Activated naive CD8-positive, alpha-beta T cell (primary cell): ENCODE measurements around the gene FAM81A.
"Not testable (repeated sequence)": the region's sequence is repeated elsewhere in the genome, so short reads cannot be mapped to it uniquely, and the experiment has no call there.

Experiments
- H3K27ac Mint-ChIP-seq: one replicate; pipeline ENCODE4 v1.8.0; 2021; ENCODE audit warnings: mixed read lengths
- H3K27me3 Mint-ChIP-seq: one replicate; pipeline ENCODE4 v1.8.0; 2021; ENCODE audit warnings: mixed read lengths
- H3K36me3 Mint-ChIP-seq: one replicate; pipeline ENCODE4 v1.8.0; 2021; ENCODE audit warnings: mixed read lengths
- H3K4me1 Mint-ChIP-seq: one replicate; pipeline ENCODE4 v1.8.0; 2021; ENCODE audit warnings: low read depth, mixed read lengths
- H3K4me3 Mint-ChIP-seq: one replicate; pipeline ENCODE4 v1.8.0; 2021; ENCODE audit warnings: mild to moderate bottlenecking, mixed read lengths
- H3K9me3 Mint-ChIP-seq: one replicate; pipeline ENCODE4 v1.8.0; 2021; ENCODE audit warnings: low read depth, mixed read lengths

The FAM81A gene

GRCh38 chr15:59444081-59444835 lies 6.3 kb downstream of the FAM81A start:
- Mint-ChIP-seq H3K4me1 (no peaks in the 10 kb centered on the region), H3K27me3 (peaks cover 2% of the 10 kb centered on the region), H3K9me3 (no peaks in the 10 kb centered on the region), H3K36me3 (no peaks in the 10 kb centered on the region), H3K27ac (no peak overlapping the region), H3K4me3 (no peak overlapping the region)

GRCh38 chr15:59444980-59445545 lies 7.1 kb downstream of the FAM81A start:
- Mint-ChIP-seq H3K27ac (no peak overlapping the region), H3K27me3 (no peaks in the 10 kb centered on the region), H3K4me1 (no peaks in the 10 kb centered on the region), H3K36me3 (no peaks in the 10 kb centered on the region), H3K9me3 (no peaks in the 10 kb centered on the region), H3K4me3 (no peak overlapping the region)

DNA sequence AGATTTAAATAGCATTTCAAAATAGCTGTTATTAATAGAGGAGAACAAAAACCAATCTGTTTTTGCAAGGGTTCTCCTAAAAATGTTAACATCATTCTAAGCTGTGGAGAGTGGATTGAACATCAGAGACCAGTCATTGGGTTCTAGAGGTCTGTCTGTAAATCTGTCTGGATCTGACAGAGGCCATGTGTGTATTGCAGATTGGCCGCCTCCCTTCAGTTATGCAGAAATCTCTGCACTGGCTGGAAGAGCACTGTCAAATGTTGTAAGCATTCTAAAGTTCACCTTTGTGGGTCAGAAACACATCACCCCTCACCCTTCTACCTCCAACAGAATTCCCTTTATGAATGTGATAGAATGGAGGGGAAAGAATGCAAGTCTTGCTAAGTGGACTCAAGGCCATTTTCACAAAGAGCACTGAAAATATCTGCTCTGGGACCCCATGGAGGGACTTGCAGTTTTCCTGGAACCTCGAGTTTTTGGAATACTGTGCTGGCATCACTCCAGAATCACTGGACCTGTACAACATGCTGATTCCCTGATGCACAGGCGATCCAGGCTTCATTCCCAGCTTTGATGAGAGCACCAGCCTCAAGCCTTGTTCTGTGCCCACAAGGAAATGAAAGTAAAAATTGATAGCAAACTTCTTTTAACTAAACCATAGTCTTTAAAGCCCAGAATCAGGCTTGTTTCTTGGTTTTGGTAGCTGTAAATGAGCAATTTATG lies 8.4 kb downstream of the FAM81A start:
- H3K4me1 Mint-ChIP-seq: no peaks in the 10 kb centered on the region

GRCh38 chr15:59447367-59447766 lies 9.4 kb downstream of the FAM81A start:
- no peak overlapping the region for H3K27ac Mint-ChIP-seq
- H3K36me3 Mint-ChIP-seq: no peaks in the 10 kb centered on the region
- peaks cover 2% of the 10 kb centered on the region for H3K27me3 Mint-ChIP-seq
- no peak overlapping the region for H3K4me3 Mint-ChIP-seq
- H3K4me1 Mint-ChIP-seq: no peaks in the 10 kb centered on the region
- no peaks in the 10 kb centered on the region for H3K9me3 Mint-ChIP-seq

More for the DNA sequence above, 8.4 kb downstream of the FAM81A start:
- H3K9me3 Mint-ChIP-seq: no peaks in the 10 kb centered on the region
- no peaks in the 10 kb centered on the region for H3K27me3 Mint-ChIP-seq
- no peaks in the 10 kb centered on the region for H3K36me3 Mint-ChIP-seq
- H3K4me3 Mint-ChIP-seq: no peak overlapping the region
- H3K27ac Mint-ChIP-seq: no peak overlapping the region

DNA sequence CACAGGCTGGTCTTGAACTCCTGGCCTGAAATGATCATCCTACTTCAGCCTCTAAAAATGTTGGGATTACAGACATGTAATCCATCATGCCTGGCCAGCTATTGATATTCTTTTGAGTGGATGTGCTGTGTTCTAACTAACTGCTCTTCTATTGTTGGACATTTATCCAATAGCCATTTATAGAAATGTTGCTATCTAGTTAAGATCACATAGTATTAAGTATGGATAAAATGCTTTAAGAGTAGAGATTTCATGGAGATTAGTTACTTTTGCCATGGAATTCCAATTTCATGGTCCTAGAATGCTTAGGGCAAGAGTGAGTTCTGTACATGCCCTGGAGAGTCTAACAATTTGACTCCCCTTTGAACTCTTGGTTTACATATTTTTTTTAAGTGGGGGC lies 10.9 kb downstream of the FAM81A start:
- Mint-ChIP-seq H3K4me3 (no peak overlapping the region), H3K4me1 (no peaks in the 10 kb centered on the region), H3K27me3 (peaks cover 2% of the 10 kb centered on the region), H3K36me3 (no peaks in the 10 kb centered on the region), H3K27ac (no peak overlapping the region), H3K9me3 (no peaks in the 10 kb centered on the region)

- Mint-ChIP-seq H3K9me3 (no peaks in the 10 kb centered on the region), H3K4me3 (no peak overlapping the region), H3K27ac (no peak overlapping the region), H3K27me3 (peaks cover 2% of the 10 kb centered on the region), H3K36me3 (no peaks in the 10 kb centered on the region), H3K4me1 (no peaks in the 10 kb centered on the region)
These were observed 15.7 kb downstream of the FAM81A start for GRCh38 chr15:59453474-59454215.

DNA sequence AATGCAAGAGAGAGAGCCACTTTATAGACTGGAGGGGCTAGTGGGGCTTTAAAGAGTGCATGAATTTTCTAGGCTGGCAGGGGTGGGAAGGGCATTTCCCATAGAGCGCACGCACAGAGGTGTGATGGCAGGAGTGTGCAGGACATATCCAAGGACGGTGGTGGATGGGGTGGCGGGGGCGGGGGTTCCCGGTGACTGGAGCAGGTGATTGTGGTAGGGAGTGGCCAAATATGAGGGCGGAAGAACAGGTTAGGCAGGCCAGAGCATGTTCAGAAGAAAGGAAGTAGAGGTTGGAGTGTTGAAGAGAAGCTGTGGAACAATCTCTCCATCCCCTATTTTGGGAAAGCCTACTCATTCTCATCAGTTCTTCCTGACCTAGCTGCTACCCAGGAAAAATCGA lies 18.1 kb downstream of the FAM81A start:
- no peaks in the 10 kb centered on the region for H3K9me3 Mint-ChIP-seq
- H3K27ac Mint-ChIP-seq: no peak overlapping the region
- H3K27me3 Mint-ChIP-seq: peaks cover 3% of the 10 kb centered on the region
- H3K4me3 Mint-ChIP-seq: no peak overlapping the region
- H3K4me1 Mint-ChIP-seq: no peaks in the 10 kb centered on the region
- H3K36me3 Mint-ChIP-seq: no peaks in the 10 kb centered on the region

DNA sequence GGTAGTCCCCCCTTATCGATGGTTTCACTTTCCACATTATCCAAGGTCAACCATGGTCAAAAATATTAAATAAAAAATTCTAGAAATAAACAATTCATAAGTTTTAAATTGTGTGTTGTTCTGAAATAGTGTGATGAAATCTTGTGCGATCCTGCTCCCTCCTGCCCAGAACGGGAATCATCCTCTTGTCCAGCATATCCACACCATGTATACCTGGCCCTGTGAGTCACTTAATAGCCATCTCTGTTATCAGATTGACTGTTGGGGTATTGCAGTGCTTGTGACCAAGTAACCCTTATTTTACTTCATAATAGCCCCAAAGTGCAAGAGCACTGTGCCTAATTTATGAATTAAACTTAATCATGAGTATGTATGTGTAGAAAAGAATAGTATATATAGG lies 19.1 kb downstream of the FAM81A start:
- Mint-ChIP-seq H3K4me3 (no peak overlapping the region), H3K36me3 (no peaks in the 10 kb centered on the region), H3K27me3 (peaks cover 1% of the 10 kb centered on the region), H3K9me3 (no peaks in the 10 kb centered on the region), H3K4me1 (no peaks in the 10 kb centered on the region), H3K27ac (no peak overlapping the region)

DNA sequence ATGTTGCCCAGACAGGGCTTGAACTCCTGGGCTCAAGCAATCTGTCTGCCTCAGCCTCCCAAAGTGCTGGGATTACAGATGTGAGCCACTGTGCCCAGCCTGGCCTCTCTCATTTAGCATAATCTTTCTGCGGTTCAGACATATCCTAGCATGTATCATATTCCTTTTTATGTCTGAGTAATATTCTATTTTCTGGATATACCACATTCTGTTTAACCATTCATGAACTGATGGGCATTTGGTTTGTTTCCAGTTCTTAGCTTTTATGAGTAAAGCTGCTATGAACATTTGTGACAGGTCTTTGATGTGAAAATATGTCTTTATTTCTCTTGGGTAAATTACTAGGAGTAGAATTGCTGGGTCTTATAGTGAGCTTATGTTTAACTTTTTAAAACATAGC lies 23.5 kb downstream of the FAM81A start:
- no peak overlapping the region for H3K27ac Mint-ChIP-seq
- H3K36me3 Mint-ChIP-seq: peaks cover 3% of the 10 kb centered on the region
- no peak overlapping the region for H3K4me3 Mint-ChIP-seq
- peaks cover 4% of the 10 kb centered on the region for H3K9me3 Mint-ChIP-seq
- H3K27me3 Mint-ChIP-seq: peaks cover 1% of the 10 kb centered on the region
- no peaks in the 10 kb centered on the region for H3K4me1 Mint-ChIP-seq

DNA sequence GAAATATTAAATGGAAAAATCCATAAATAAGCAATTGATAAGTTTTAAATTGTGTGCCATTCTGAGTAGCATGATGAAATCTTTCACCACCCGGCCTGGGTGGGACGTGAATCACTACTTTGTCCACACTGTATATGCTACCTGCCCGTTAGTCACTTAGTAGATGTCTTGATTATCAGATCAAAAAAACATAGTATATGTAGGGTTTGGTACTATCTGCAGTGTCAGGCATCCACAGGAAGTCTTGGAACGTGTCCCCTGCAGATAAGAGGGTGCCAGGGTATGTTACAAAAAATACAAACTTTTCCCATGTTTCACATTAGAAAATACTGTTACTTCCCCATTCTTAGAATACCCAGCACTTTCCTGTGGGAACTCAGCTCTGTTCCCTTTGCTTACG lies 35.2 kb downstream of the FAM81A start:
- H3K4me1 Mint-ChIP-seq: no peaks in the 10 kb centered on the region
- peaks cover 4% of the 10 kb centered on the region for H3K27me3 Mint-ChIP-seq
- H3K9me3 Mint-ChIP-seq: no peaks in the 10 kb centered on the region
- no peak overlapping the region for H3K4me3 Mint-ChIP-seq
- no peaks in the 10 kb centered on the region for H3K36me3 Mint-ChIP-seq
- H3K27ac Mint-ChIP-seq: no peak overlapping the region

DNA sequence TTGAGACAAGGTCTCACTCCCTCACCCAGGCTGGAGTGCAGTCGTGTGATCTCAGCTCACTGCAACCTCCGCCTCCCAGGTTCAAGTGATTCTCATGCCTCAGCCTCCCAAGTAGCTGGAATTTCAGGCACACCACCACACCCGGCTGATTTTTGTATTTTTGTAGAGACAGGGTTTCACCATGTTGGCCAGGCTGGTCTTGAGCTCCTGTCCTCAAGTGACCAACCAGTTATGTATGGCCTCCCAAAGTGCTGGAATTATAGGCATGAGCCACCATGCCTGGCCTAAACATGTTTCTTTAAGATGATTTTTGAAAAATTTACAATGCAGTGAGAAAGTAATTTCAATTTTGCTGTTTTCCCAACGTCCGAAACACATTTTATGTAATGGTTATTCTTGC lies 37.2 kb downstream of the FAM81A start:
- H3K27ac Mint-ChIP-seq, H3K36me3 Mint-ChIP-seq, H3K4me1 Mint-ChIP-seq, H3K9me3 Mint-ChIP-seq, H3K27me3 Mint-ChIP-seq, H3K4me3 Mint-ChIP-seq: not testable (repeated sequence)

DNA sequence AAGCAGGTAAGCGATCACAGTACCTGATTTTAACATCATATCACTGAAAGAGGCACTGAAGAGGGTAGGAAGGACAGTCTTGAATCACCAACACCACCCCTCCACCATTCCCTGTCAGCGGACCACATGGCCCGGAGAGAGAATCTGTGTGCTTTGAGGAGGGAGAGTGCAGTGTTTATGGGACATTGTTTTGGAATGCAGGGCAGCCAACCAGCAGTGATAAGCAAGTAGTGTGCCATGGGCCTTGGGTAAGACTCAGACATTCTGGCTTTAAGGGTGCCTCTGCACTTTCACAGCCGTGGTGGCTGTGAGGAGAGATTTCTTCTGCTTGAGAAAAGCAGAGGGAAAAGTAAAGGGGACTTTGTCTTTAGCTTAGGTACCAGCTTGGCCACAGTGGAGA lies 46.4 kb downstream of the FAM81A start:
- Mint-ChIP-seq H3K9me3 (peaks cover 3% of the 10 kb centered on the region), H3K4me1 (no peaks in the 10 kb centered on the region), H3K36me3 (no peaks in the 10 kb centered on the region), H3K27me3 (peaks cover 2% of the 10 kb centered on the region), H3K27ac (no peak overlapping the region), H3K4me3 (no peak overlapping the region)

GRCh38 chr15:59485036-59485435 lies 47.0 kb downstream of the FAM81A start:
- no peaks in the 10 kb centered on the region for H3K36me3 Mint-ChIP-seq
- H3K27ac Mint-ChIP-seq: no peak overlapping the region
- H3K9me3 Mint-ChIP-seq: peaks cover 3% of the 10 kb centered on the region
- H3K4me3 Mint-ChIP-seq: no peak overlapping the region
- H3K27me3 Mint-ChIP-seq: peaks cover 2% of the 10 kb centered on the region
- no peaks in the 10 kb centered on the region for H3K4me1 Mint-ChIP-seq

DNA sequence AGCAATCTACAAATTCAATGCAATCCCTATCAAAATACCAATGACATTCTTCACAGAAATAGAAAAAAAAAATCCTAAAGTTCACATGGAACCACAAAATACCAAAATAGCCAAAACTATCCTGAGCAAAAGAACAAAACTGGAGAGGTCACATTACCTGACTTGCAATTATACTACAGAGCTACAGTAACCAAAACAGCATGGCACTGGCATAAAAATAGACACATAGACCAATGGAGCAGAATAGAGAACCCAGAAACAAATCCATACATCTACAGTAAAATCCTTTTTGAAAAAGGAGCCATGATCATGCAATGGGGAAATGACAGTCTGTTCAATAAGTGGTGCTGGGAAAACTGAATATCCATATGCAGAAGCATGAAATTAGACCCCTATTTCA lies 51.5 kb downstream of the FAM81A start:
- H3K4me3 Mint-ChIP-seq, H3K36me3 Mint-ChIP-seq, H3K27me3 Mint-ChIP-seq, H3K4me1 Mint-ChIP-seq, H3K27ac Mint-ChIP-seq, H3K9me3 Mint-ChIP-seq: not testable (repeated sequence)

DNA sequence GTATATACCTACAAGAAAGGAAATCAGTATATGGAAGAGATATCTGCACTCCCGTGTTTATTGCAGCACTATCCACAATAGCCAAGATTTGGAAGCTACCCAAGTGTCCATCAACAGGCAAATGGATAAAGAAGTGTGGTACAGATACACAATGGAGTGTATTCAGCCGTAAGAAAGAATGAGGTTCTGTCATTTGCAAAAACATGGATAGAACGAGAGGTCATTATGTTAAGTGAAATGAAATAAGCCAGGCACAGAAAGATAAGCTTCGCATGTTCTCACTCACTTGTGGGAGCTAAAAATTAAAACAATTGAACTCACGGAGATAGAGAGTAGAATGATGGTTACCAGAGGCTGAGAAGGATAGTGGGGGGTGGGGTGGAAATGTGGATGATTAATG lies 53.1 kb downstream of the FAM81A start:
- peaks cover 3% of the 10 kb centered on the region for H3K9me3 Mint-ChIP-seq
- peaks cover 4% of the 10 kb centered on the region for H3K4me1 Mint-ChIP-seq
- no peak overlapping the region for H3K4me3 Mint-ChIP-seq
- no peak overlapping the region for H3K27ac Mint-ChIP-seq
- no peaks in the 10 kb centered on the region for H3K36me3 Mint-ChIP-seq
- no peaks in the 10 kb centered on the region for H3K27me3 Mint-ChIP-seq
